ENCODE measurements around the gene CERK.

DNA sequence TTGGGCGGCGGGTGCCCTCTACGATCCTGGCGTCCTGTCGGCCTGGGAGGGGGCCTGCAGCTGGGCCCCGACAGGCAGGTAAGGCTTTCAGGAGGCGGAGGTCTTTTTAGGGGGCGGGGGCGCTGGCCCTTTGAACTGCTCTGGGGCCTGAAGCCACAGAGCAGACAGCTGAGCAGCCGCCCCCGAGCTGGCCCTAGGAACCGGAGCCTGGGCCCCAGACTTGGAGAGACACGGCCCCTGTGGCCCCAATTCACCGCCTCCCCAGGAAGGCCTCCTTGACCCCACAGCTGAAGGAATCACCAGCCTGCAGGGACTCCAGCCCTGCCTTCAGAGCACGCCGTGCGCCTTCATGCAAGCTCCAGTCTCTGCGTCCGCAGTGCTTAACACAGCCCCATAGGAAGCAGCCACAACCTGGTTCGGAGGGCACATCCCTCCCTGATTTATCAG, 618 bp upstream of the CERK start:
- TF ChIP-seq CTCF (IDR thresholded peaks at IDR 0.05) (no peak), POLR2A (IDR thresholded peaks at IDR 0.05) (no peak)
